SK-N-SH treated with all-trans-retinoic acid at 6 μM for 48 hours (cell line): ENCODE results near the gene DIP2C.

Experiments
- GLIS3 ChIP-seq: fragments of 250-450 bp; sonication (Bioruptor Pico); IDR thresholded peaks from 2 replicates; pipeline ENCODE4 v1.5.0; 2020; ENCODE audit warnings: mild to moderate bottlenecking, moderate library complexity
- TF ChIP-seq, protein P1 (sequence below): fragments of 250-450 bp; sonication (Bioruptor Pico); IDR thresholded peaks from 2 replicates; pipeline ENCODE4 v1.8.0; 2021; ENCODE audit warnings: low read depth, mild to moderate bottlenecking, moderate library complexity, borderline replicate concordance
- TF ChIP-seq, protein P2 (sequence below): fragments of 250-450 bp; sonication (Bioruptor Pico); IDR thresholded peaks from 2 replicates; pipeline ENCODE4 v1.8.0; 2020; ENCODE audit warnings: mild to moderate bottlenecking, moderate library complexity, borderline replicate concordance

DNA sequence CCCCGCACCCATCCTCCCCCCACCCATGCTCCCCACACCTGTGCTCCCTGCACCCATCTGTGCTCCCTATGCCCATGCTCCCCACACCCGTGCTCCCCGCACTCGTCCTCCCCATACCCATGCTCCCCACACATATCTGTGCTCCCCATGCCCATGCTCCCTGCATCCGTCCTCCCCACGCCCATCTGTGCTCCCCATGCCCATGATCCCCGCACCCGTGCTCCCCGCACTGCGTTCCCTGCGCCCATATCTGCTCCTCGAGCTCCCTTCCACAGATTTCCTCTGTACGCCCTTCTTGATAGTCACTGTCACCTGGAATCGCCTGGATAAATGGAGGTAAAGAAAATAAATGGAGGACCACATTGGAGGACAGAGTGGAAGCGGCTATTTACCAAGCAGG lies 9.9 kb downstream of the DIP2C start:
- TF ChIP-seq, protein P1, sequence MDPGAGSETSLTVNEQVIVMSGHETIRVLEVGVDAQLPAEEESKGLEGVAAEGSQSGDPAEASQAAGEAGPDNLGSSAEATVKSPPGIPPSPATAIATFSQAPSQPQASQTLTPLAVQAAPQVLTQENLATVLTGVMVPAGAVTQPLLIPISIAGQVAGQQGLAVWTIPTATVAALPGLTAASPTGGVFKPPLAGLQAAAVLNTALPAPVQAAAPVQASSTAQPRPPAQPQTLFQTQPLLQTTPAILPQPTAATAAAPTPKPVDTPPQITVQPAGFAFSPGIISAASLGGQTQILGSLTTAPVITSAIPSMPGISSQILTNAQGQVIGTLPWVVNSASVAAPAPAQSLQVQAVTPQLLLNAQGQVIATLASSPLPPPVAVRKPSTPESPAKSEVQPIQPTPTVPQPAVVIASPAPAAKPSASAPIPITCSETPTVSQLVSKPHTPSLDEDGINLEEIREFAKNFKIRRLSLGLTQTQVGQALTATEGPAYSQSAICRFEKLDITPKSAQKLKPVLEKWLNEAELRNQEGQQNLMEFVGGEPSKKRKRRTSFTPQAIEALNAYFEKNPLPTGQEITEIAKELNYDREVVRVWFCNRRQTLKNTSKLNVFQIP (CRISPR knock-in tag), result no peak
- TF ChIP-seq, protein P2, sequence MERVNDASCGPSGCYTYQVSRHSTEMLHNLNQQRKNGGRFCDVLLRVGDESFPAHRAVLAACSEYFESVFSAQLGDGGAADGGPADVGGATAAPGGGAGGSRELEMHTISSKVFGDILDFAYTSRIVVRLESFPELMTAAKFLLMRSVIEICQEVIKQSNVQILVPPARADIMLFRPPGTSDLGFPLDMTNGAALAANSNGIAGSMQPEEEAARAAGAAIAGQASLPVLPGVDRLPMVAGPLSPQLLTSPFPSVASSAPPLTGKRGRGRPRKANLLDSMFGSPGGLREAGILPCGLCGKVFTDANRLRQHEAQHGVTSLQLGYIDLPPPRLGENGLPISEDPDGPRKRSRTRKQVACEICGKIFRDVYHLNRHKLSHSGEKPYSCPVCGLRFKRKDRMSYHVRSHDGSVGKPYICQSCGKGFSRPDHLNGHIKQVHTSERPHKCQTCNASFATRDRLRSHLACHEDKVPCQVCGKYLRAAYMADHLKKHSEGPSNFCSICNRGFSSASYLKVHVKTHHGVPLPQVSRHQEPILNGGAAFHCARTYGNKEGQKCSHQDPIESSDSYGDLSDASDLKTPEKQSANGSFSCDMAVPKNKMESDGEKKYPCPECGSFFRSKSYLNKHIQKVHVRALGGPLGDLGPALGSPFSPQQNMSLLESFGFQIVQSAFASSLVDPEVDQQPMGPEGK (CRISPR knock-in tag), result no peak
- no peak for TF ChIP-seq GLIS3 (CRISPR knock-in tag)
